Spleen (tissue), 11 donors: ENCODE results near the gene FCRLB. TPM values are rescaled to one million over a fixed set of nuclear protein-coding genes. Genes with fewer than 3 reads are reported as not detected.

Experiments
- DNase-seq: peaks from one replicate; pipeline ENCODE4 v3.0.0-alpha.2; 2020
- H3K27ac ChIP-seq, 8 donors: fragments of 200-600 bp; sonication (generic) in 7 of 8; 1 replicate in 4 of 8; 2 replicates in 4 of 8; pipeline versions ENCODE4 v1.5.0 to v1.8.0; 2016 to 2021; ENCODE audit warnings: inconsistent platforms in 4 of 8, mild to moderate bottlenecking in 4 of 8, moderate library complexity in 1 of 8
- H3K27me3 ChIP-seq, 7 donors: fragments of 200-600 bp; sonication (generic) in 6 of 7; replicated peaks in 1 of 7; 1 replicate in 4 of 7; 2 replicates in 3 of 7; pipeline versions ENCODE4 v1.5.0 to v1.8.0; 2016 to 2021; ENCODE audit warnings: inconsistent platforms in 3 of 7, mild to moderate bottlenecking in 1 of 7
- H3K36me3 ChIP-seq, 6 donors: fragments of 200-600 bp; sonication (generic) in 5 of 6; 1 replicate in 4 of 6; 2 replicates in 2 of 6; pipeline versions ENCODE4 v1.5.0 to v1.8.0; 2016 to 2021; ENCODE audit warnings: inconsistent platforms in 2 of 6
- H3K4me1 ChIP-seq, 6 donors: fragments of 200-600 bp; sonication (generic) in 5 of 6; 1 replicate in 3 of 6; 2 replicates in 3 of 6; pipeline versions ENCODE4 v1.5.0 to v1.8.0; 2016 to 2021; ENCODE audit warnings: inconsistent platforms in 3 of 6
- H3K4me3 ChIP-seq, 8 donors: fragments of 200-600 bp; sonication (generic) in 7 of 8; 1 replicate in 4 of 8; 2 replicates in 4 of 8; pipeline versions ENCODE4 v1.5.0 to v1.8.0; 2016 to 2021; ENCODE audit warnings: inconsistent platforms in 4 of 8, mild to moderate bottlenecking in 4 of 8, moderate library complexity in 2 of 8
- H3K9me3 ChIP-seq, 8 donors: fragments of 200-600 bp; sonication (generic) in 7 of 8; 1 replicate in 4 of 8; 2 replicates in 4 of 8; pipeline versions ENCODE4 v1.5.0 to v1.8.0; 2016 to 2021; ENCODE audit warnings: inconsistent platforms in 4 of 8
- CTCF ChIP-seq, 11 experiments: fragments of 200-600 bp in 7 of 11; fragments of 450-650 bp in 4 of 11; sonication (generic) in 4 of 11; IDR thresholded peaks in 8 of 11; conservative IDR thresholded peaks in 3 of 11; 1 replicate in 7 of 11; 2 replicates in 4 of 11; pipeline versions ENCODE4 v1.4.0 to v1.8.0; 2016 to 2021; ENCODE audit warnings: antibody characterized with exemption in 11 of 11, inconsistent platforms in 4 of 11, mild to moderate bottlenecking in 1 of 11
- POLR2A ChIP-seq, 3 donors: fragments of 450-650 bp; IDR thresholded peaks; one replicate each; pipeline ENCODE4 v1.5.1; 2017; ENCODE audit warnings: antibody characterized with exemption in 3 of 3, mild to moderate bottlenecking in 1 of 3
- POLR2AphosphoS5 ChIP-seq, 3 donors: sonication (generic); formaldehyde crosslinking; IDR thresholded peaks; one replicate each; pipeline ENCODE4 v1.5.1; 2017; ENCODE audit warnings: antibody characterized with exemption in 3 of 3
- WGBS, 5 donors: extraction: QIAGEN DNeasy Blood & Tissue Kit in 3 of 5; methylation state at CpG; one replicate each; pipeline versions ENCODE4 v1.1.5 to v1.1.7; 2013 to 2018; 5-methylcytosine and 5-hydroxymethylcytosine counted together
- intact Hi-C: fragments of 100-400 bp; cut with DNase I; formaldehyde crosslinking; loops from one replicate; pipeline ENCODE4 v1.15.0; 2023; ENCODE audit warnings: low total_unique reads
- polyA plus RNA-seq, 3 donors: library from polyadenylated mRNA; stranded (reverse); fragments of 200-250 nt; gene quantifications; one replicate each; pipeline ENCODE4 v1.2.1, GENCODE V29; 2013
- total RNA-seq, 7 donors: library from RNA; depleted of rRNA in 3 of 7; stranded (reverse); fragments of >200 nt in 3 of 7; fragmentation: NEBNext Ultra II Directional in 4 of 7; extraction: Animal tissue kit (Norgen Biotek cat#: 25700) in 4 of 7; gene quantifications; one replicate each; pipeline versions ENCODE4 v1.1.0 to v1.2.1, GENCODE V29; 2016 to 2021
- donor health status: healthy with polysubstance abuse.
- donor health status: DM: no; HTN: no; CAD: no; lungs with moderate emphysema.
- donor health status: DM: no; HTN: no; CAD: no.
- donor health status: Bipolar disorder and iron deficiency.
- donor health status: healthy.
- donor health status: DM: no; HTN: no; CAD: no.
- donor health status: DM: yes; HTN: yes; CAD: no.

FCRLB gene
- total and polyA plus RNA-seq, 10 donors: 1.2 to 4.3 (median 2.1) TPM

- peak in 10 of 11 experiments; percentile 17 to 69 (median 56) for TF ChIP-seq CTCF (IDR thresholded peaks at IDR 0.05 in 8 of 11, conservative IDR thresholded peaks at IDR 0.05 in 3 of 11)
- TF ChIP-seq POLR2A (IDR thresholded peaks at IDR 0.05): no peak
- TF ChIP-seq POLR2AphosphoS5 (IDR thresholded peaks at IDR 0.05): no peak
- Histone ChIP-seq H3K4me1 (peaks cover 16 to 40% (median 27%) of the 10 kb centered on the region in 6 donors), H3K36me3 (peaks cover 0 to 17% (median 9%) of the 10 kb centered on the region in 6 donors), H3K4me3 (no peak overlapping the region), H3K27ac (no peak overlapping the region), H3K27me3 (no peaks in the 10 kb centered on the region), H3K9me3 (no peaks in the 10 kb centered on the region)
- WGBS, 5 donors: 60 to 76% (median 73%) methylated on average over 7 of the region's 7 CpGs
- DNase-seq: no peak
- intact Hi-C loops: no loop called here
These were observed 42.3 kb downstream of the FCRLB start for GRCh38 chr1:161763522-161764098.

- DNase-seq: peak; percentile 92
- WGBS, 5 donors: 0 to 1% (median 0%) methylated on average over 32 to 35 of the region's 35 CpGs
- H3K36me3 ChIP-seq: no peaks in the 10 kb centered on the region
- H3K27ac ChIP-seq: peak within 1 kb of the TSS; percentile 74 to 94 (median 90)
- H3K4me1 ChIP-seq: peaks cover 21 to 68% (median 54%) of the 10 kb centered on the region in 6 donors
- intact Hi-C loops: no loop called here
- TF ChIP-seq POLR2A (IDR thresholded peaks at IDR 0.05) (peak in 1 of 3 donors; percentile 52), CTCF (IDR thresholded peaks at IDR 0.05 in 8 of 11, conservative IDR thresholded peaks at IDR 0.05 in 3 of 11) (peak in 1 of 11 experiments; percentile 10), POLR2AphosphoS5 (IDR thresholded peaks at IDR 0.05) (peak; percentile 59 to 95 (median 85))
- no peaks in the 10 kb centered on the region for H3K27me3 ChIP-seq
- peak within 1 kb of the TSS; percentile 71 to 90 (median 76) for H3K4me3 ChIP-seq
- no peaks in the 10 kb centered on the region for H3K9me3 ChIP-seq
These were observed 45.0 kb downstream of the FCRLB start, which contains the start of gene ATF6 for GRCh38 chr1:161766102-161766981. TSS of gene ATF6 (plus strand) at chr1:161766320. CDS start at chr1:161766361, 41 bp downstream.

- no peak for DNase-seq
- Histone ChIP-seq H3K36me3 (no peaks in the 10 kb centered on the region), H3K27ac (no peak overlapping the region), H3K27me3 (no peaks in the 10 kb centered on the region), H3K9me3 (no peaks in the 10 kb centered on the region), H3K4me1 (peaks cover 23 to 88% (median 75%) of the 10 kb centered on the region in 6 donors), H3K4me3 (no peak overlapping the region)
- 93 to 98% (median 96%) methylated on average over 5 of the region's 5 CpGs for WGBS, 5 donors
- intact Hi-C loops: no loop called here
- no peak for TF ChIP-seq POLR2A (IDR thresholded peaks at IDR 0.05)
- TF ChIP-seq CTCF (IDR thresholded peaks at IDR 0.05 in 8 of 11, conservative IDR thresholded peaks at IDR 0.05 in 3 of 11): no peak
- no peak for TF ChIP-seq POLR2AphosphoS5 (IDR thresholded peaks at IDR 0.05)
These were observed 47.1 kb downstream of the FCRLB start for GRCh38 chr1:161768461-161768860.
